ENCODE data around the gene SLC38A9.

Gene SLC38A9

DNA sequence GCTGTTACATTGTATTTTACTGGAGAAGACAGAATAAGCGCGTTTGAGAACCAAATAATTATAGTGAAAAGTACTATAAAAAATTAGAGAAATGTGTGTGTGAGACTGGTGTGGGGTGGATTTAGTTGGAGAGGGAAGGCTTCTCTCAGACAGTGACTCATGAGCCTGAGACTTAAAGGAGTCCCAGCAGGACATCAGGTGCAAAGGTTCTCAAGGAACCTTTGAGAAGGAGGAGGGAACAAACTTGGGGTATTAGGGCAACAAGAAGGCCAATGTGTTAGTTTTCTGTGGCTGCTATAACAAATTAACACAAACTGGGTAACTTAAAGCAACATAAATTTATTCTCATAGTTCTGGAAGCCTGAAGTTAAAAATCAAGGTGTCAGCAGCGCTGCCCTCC lies 30.7 kb upstream of the SLC38A9 start:
- H3K27me3 ChIP-seq (ENCODE audit: insufficient read depth, low read length, poor library complexity) = no peaks in the 10 kb centered on the region
- no peak overlapping the region for H3K9ac ChIP-seq (ENCODE audit: low read depth, low read length)
- no peaks in the 10 kb centered on the region for H3K4me1 ChIP-seq (ENCODE audit: insufficient read depth, low read length)
- TF ChIP-seq, protein P1, sequence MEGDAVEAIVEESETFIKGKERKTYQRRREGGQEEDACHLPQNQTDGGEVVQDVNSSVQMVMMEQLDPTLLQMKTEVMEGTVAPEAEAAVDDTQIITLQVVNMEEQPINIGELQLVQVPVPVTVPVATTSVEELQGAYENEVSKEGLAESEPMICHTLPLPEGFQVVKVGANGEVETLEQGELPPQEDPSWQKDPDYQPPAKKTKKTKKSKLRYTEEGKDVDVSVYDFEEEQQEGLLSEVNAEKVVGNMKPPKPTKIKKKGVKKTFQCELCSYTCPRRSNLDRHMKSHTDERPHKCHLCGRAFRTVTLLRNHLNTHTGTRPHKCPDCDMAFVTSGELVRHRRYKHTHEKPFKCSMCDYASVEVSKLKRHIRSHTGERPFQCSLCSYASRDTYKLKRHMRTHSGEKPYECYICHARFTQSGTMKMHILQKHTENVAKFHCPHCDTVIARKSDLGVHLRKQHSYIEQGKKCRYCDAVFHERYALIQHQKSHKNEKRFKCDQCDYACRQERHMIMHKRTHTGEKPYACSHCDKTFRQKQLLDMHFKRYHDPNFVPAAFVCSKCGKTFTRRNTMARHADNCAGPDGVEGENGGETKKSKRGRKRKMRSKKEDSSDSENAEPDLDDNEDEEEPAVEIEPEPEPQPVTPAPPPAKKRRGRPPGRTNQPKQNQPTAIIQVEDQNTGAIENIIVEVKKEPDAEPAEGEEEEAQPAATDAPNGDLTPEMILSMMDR (IDR thresholded peaks at IDR 0.05; ENCODE audit: borderline replicate concordance, extremely low read depth, low read length, poor library complexity, severe bottlenecking) = no peak
- no peak for TF ChIP-seq EZH2 (IDR thresholded peaks at IDR 0.05; ENCODE audit: borderline replicate concordance, low read depth, low read length, severe bottlenecking)
- ATAC-seq (ENCODE audit: insufficient read depth, low read depth) (no peak), DNase-seq (no peak)
- H3K4me3 ChIP-seq (ENCODE audit: low read depth in 1 of 2, low read length in 2 of 2) = no peak overlapping the region
- H3K4me2 ChIP-seq (ENCODE audit: insufficient read depth, low read length) = no peak overlapping the region
- no peaks in the 10 kb centered on the region for H4K20me1 ChIP-seq (ENCODE audit: insufficient read depth, low read length)
- H3K27ac ChIP-seq (ENCODE audit: low read length) = no peak overlapping the region
- no peaks in the 10 kb centered on the region for H3K79me2 ChIP-seq (ENCODE audit: insufficient read depth, low read length)
- H2AFZ ChIP-seq (ENCODE audit: low read depth, low read length) = no peak overlapping the region
- H3K9me3 ChIP-seq (ENCODE audit: insufficient read depth, low read length, severe bottlenecking) = no peaks in the 10 kb centered on the region
- no peaks in the 10 kb centered on the region for H3K36me3 ChIP-seq (ENCODE audit: insufficient read depth, low read length)

DNA sequence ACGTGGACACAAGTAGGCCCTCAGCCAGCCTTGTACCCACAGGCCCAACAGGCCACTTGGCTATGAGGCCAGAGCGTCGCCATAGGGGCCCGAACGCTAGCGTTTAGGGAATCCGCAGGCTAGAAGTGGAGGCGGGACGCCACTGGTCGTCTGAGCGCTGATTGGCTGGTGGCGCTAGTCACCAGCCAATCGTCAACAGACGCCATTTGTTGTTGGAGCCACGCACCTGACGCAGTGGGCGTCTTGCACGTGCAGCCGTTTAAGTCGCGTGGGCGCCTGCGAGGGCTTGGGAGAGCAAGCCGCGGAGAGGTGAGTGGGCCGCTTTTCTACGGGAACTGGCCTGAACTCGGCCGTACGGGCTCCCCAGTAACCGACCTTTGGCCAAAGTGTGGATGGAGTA lies 25.7 kb upstream of the SLC38A9 start, which contains the start of gene DDX4:
Gene DDX4 (plus strand): TSS at position 269 of the 400 bp plus-strand sequence. CDS start 903 bp downstream, outside the sequence.
- no peak within 1 kb of the TSS for H3K4me3 ChIP-seq (ENCODE audit: low read depth in 1 of 2, low read length in 2 of 2)
- DNase-seq = no peak
- no peak within 1 kb of the TSS for H3K4me2 ChIP-seq (ENCODE audit: insufficient read depth, low read length)
- H3K9me3 ChIP-seq (ENCODE audit: insufficient read depth, low read length, severe bottlenecking) = no peaks in the 10 kb centered on the region
- H3K4me1 ChIP-seq (ENCODE audit: insufficient read depth, low read length) = no peaks in the 10 kb centered on the region
- no peaks in the 10 kb centered on the region for H3K27me3 ChIP-seq (ENCODE audit: insufficient read depth, low read length, poor library complexity)
- H2AFZ ChIP-seq (ENCODE audit: low read depth, low read length) = no peak within 1 kb of the TSS
- no peaks in the 10 kb centered on the region for H3K36me3 ChIP-seq (ENCODE audit: insufficient read depth, low read length)
- no peak within 1 kb of the TSS for H3K27ac ChIP-seq (ENCODE audit: low read length)
- TF ChIP-seq, protein P1 (IDR thresholded peaks at IDR 0.05; ENCODE audit: borderline replicate concordance, extremely low read depth, low read length, poor library complexity, severe bottlenecking) = no peak
- TF ChIP-seq EZH2 (IDR thresholded peaks at IDR 0.05; ENCODE audit: borderline replicate concordance, low read depth, low read length, severe bottlenecking) = no peak
- no peaks in the 10 kb centered on the region for H4K20me1 ChIP-seq (ENCODE audit: insufficient read depth, low read length)
- H3K79me2 ChIP-seq (ENCODE audit: insufficient read depth, low read length) = no peaks in the 10 kb centered on the region
- no peak for ATAC-seq (ENCODE audit: insufficient read depth, low read depth)
- no peak within 1 kb of the TSS for H3K9ac ChIP-seq (ENCODE audit: low read depth, low read length)

DNA sequence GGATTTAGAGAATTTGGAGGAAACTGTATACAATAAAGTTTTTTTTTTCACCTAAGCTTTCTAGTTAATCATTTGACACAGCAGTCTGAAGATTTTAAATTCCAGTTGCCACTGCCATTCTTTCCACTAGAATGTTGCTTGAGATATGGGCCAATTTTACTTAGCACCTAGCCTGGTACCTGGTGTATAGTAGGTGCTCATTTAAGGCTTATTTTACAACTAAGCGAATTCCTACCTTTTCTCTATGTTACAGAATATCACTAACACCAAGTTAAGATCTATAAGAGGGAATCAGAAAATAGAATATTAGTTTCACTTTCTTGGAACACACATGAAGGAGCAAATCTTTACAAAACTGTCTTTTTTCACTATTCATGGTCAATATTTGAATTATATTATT lies 22.5 kb upstream of the SLC38A9 start:
- TF ChIP-seq EZH2 (IDR thresholded peaks at IDR 0.05; ENCODE audit: borderline replicate concordance, low read depth, low read length, severe bottlenecking) = no peak
- TF ChIP-seq, protein P1 (IDR thresholded peaks at IDR 0.05; ENCODE audit: borderline replicate concordance, extremely low read depth, low read length, poor library complexity, severe bottlenecking) = no peak
- no peak overlapping the region for H3K27ac ChIP-seq (ENCODE audit: low read length)

DNA sequence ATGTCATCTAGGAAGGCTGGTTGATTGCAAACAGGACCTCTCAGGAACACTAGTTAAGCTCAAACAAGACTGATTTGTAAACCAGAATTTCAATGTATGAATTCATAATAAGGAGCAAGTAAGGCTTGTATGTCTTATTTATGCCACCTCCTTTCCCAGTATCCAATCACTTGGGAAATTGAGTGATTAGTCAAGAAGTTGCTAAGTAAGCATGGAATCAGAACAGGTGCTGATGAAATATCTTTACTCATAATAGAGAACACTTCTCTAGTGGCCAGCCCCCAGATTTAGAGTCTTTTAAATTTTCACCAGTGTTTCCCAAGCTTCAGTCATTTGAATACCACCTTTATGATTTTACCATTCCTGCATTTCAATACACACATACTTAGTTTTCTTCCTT lies 20.5 kb upstream of the SLC38A9 start:
- no peak overlapping the region for H3K27ac ChIP-seq (ENCODE audit: low read length)
- DNase-seq (no peak), ATAC-seq (ENCODE audit: insufficient read depth, low read depth) (no peak)
- H3K4me1 ChIP-seq (ENCODE audit: insufficient read depth, low read length) = no peaks in the 10 kb centered on the region
- H3K79me2 ChIP-seq (ENCODE audit: insufficient read depth, low read length) = no peaks in the 10 kb centered on the region
- H3K27me3 ChIP-seq (ENCODE audit: insufficient read depth, low read length, poor library complexity) = no peaks in the 10 kb centered on the region
- no peak overlapping the region for H2AFZ ChIP-seq (ENCODE audit: low read depth, low read length)
- H3K9me3 ChIP-seq (ENCODE audit: insufficient read depth, low read length, severe bottlenecking) = no peaks in the 10 kb centered on the region
- no peak for TF ChIP-seq EZH2 (IDR thresholded peaks at IDR 0.05; ENCODE audit: borderline replicate concordance, low read depth, low read length, severe bottlenecking)
- TF ChIP-seq, protein P1 (IDR thresholded peaks at IDR 0.05; ENCODE audit: borderline replicate concordance, extremely low read depth, low read length, poor library complexity, severe bottlenecking) = no peak
- H4K20me1 ChIP-seq (ENCODE audit: insufficient read depth, low read length) = no peaks in the 10 kb centered on the region
- H3K9ac ChIP-seq (ENCODE audit: low read depth, low read length) = no peak overlapping the region
- H3K36me3 ChIP-seq (ENCODE audit: insufficient read depth, low read length) = no peaks in the 10 kb centered on the region
- no peak overlapping the region for H3K4me3 ChIP-seq (ENCODE audit: low read depth in 1 of 2, low read length in 2 of 2)
- H3K4me2 ChIP-seq (ENCODE audit: insufficient read depth, low read length) = no peak overlapping the region

More for the DNA sequence above, 22.5 kb upstream of the SLC38A9 start:
- H3K79me2 ChIP-seq (ENCODE audit: insufficient read depth, low read length) = no peaks in the 10 kb centered on the region
- DNase-seq (no peak), ATAC-seq (ENCODE audit: insufficient read depth, low read depth) (no peak)
- H3K4me1 ChIP-seq (ENCODE audit: insufficient read depth, low read length) = no peaks in the 10 kb centered on the region
- no peaks in the 10 kb centered on the region for H3K27me3 ChIP-seq (ENCODE audit: insufficient read depth, low read length, poor library complexity)
- no peak overlapping the region for H3K4me2 ChIP-seq (ENCODE audit: insufficient read depth, low read length)
- no peak overlapping the region for H3K4me3 ChIP-seq (ENCODE audit: low read depth in 1 of 2, low read length in 2 of 2)
- H2AFZ ChIP-seq (ENCODE audit: low read depth, low read length) = no peak overlapping the region
- no peak overlapping the region for H3K9ac ChIP-seq (ENCODE audit: low read depth, low read length)
- no peaks in the 10 kb centered on the region for H3K36me3 ChIP-seq (ENCODE audit: insufficient read depth, low read length)
- no peaks in the 10 kb centered on the region for H4K20me1 ChIP-seq (ENCODE audit: insufficient read depth, low read length)
- no peaks in the 10 kb centered on the region for H3K9me3 ChIP-seq (ENCODE audit: insufficient read depth, low read length, severe bottlenecking)

All from DND-41 (cell line).